ACHN (cell line): Measurements from ENCODE around the gene MMD.

Experiments used
- DNase-seq: peaks from one replicate; pipeline ENCODE4 v3.0.0-alpha.2; 2015
- in situ Hi-C: cut with HindIII; loops from 2 replicates; pipeline ENCODE4 v1.10.0; 2017; ENCODE audit warnings: low sequenced_read_pairs, low pct_ligation_motif_present, low pct_unique_long_range_greater_than_20kb

Gene MMD

GRCh38 chr17:55377671-55378275, 43.9 kb downstream of the MMD start:
- no peak for DNase-seq
- in situ Hi-C loops: no loop called here

- in situ Hi-C loops: no loop called here
- DNase-seq: no peak
Measured at GRCh38 chr17:55368706-55369105, 52.9 kb downstream of the MMD start.

GRCh38 chr17:55366020-55366481, 55.6 kb downstream of the MMD start:
- DNase-seq: no peak
- in situ Hi-C loops: no loop called here

GRCh38 chr17:55363033-55363432, 58.6 kb downstream of the MMD start:
- in situ Hi-C loops: no loop called here
- DNase-seq: no peak

- DNase-seq: no peak
- in situ Hi-C loops: no loop called here
Measured at GRCh38 chr17:55360971-55361370, 60.7 kb downstream of the MMD start.

- peak; percentile 74 for DNase-seq
- in situ Hi-C loops: no loop called here
Measured at GRCh38 chr17:55356434-55357328, 65.0 kb downstream of the MMD start.

- in situ Hi-C loops: no loop called here
- no peak for DNase-seq
Measured at GRCh38 chr17:55354941-55355340, 66.7 kb downstream of the MMD start.

- no peak for DNase-seq
- in situ Hi-C loops: no loop called here
Measured at GRCh38 chr17:55354010-55354409, 67.6 kb downstream of the MMD start.

GRCh38 chr17:55351226-55351625, 70.4 kb downstream of the MMD start:
- DNase-seq: no peak
- in situ Hi-C loops: no loop called here

- in situ Hi-C loops: no loop called here
Measured at GRCh38 chr17:55350825-55351205, 70.8 kb downstream of the MMD start.

GRCh38 chr17:55348749-55349354, 72.8 kb downstream of the MMD start:
- in situ Hi-C loops: no loop called here
- peak; percentile 49 for DNase-seq

More at GRCh38 chr17:55350825-55351205, 70.8 kb downstream of the MMD start:
- no peak for DNase-seq

GRCh38 chr17:55347341-55347740, 74.3 kb downstream of the MMD start:
- DNase-seq: no peak
- in situ Hi-C loops: no loop called here

- in situ Hi-C loops: no loop called here
- DNase-seq: no peak
Measured at GRCh38 chr17:55346658-55347057, 75.0 kb downstream of the MMD start.

GRCh38 chr17:55345132-55345531, 76.5 kb downstream of the MMD start:
- DNase-seq: no peak
- in situ Hi-C loops: no loop called here

GRCh38 chr17:55344514-55344997, 77.1 kb downstream of the MMD start:
- in situ Hi-C loops: no loop called here
- no peak for DNase-seq

GRCh38 chr17:55343900-55344513, 77.6 kb downstream of the MMD start:
- no peak for DNase-seq
- in situ Hi-C loops: no loop called here

- in situ Hi-C loops: no loop called here
- DNase-seq: no peak
Measured at GRCh38 chr17:55342800-55343585, 78.6 kb downstream of the MMD start.
